ENCODE measurements around the gene IGHMBP2.

IGHMBP2 gene

DNA sequence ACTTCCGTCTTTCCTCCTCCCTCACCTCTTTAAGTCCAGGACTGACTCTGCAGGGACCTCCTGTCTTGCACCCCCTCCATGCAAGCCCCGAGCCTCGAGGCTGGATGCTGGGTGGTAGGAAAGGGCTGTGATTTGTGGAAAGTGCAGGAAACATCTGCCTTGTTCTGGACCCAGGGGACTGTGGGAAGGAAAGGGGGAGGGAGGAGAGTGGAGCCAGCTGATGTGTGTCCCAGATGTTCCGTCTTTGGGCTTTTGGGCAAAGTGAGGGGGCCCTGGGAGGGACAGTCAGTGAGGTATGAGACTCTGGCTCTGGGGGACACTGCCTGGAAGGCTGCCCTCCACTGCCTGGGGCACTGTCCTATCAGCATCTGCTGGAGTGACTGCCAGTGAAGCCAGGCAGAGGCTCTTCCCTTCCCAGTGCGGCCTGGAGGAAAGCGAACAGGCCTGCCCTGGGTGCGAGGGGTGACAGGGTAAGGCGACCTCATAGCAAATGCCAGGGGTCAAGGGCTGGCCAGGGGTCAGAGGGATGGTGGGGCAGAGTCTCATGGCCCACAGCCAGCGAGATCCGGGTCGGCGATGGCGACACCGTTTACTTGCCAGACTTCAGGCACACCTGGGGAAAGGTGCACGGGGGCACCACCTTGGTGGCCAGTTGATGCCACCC, 75.4 kb downstream of the IGHMBP2 start:
- Histone ChIP-seq H3K9ac (ENCODE audit: low read length) (no peak overlapping the region), H2AK5ac (ENCODE audit: low read length, severe bottlenecking) (no peak overlapping the region), H3K4me2 (ENCODE audit: low read length, poor library complexity, severe bottlenecking) (no peak overlapping the region), H3K9me3 (ENCODE audit: control insufficient read depth, low read length) (peaks cover 3% of the 10 kb centered on the region), H2BK15ac (ENCODE audit: low read depth, poor library complexity, severe bottlenecking) (no peak overlapping the region), H3K23ac (ENCODE audit: low read length in 2 of 2) (no peak overlapping the region), H3K14ac (ENCODE audit: low read length in 2 of 2) (no peak overlapping the region), H2BK120ac (ENCODE audit: low read depth, low read length) (no peak overlapping the region), H3K27ac (ENCODE audit: low read length, poor library complexity, severe bottlenecking) (no peak overlapping the region), H3K4ac (ENCODE audit: low read depth in 1 of 2, low read length in 2 of 2) (no peak overlapping the region), H3K4me3 (ENCODE audit: insufficient read depth in 1 of 2, low read depth in 1 of 2, low read length in 2 of 2) (no peak overlapping the region), H3K79me1 (replicated peaks; ENCODE audit: low read length, poor library complexity, severe bottlenecking) (no peaks in the 10 kb centered on the region), H2AFZ (ENCODE audit: low read depth, low read length) (no peak overlapping the region), H3K36me3 (ENCODE audit: control insufficient read depth in 1 of 2, insufficient read depth in 2 of 2, low read depth in 1 of 2, low read length in 2 of 2) (no peaks in the 10 kb centered on the region), H3K27me3 (ENCODE audit: control insufficient read depth in 1 of 2, insufficient read depth in 1 of 2, low read length in 2 of 2) (peaks cover 29 to 51% of the 10 kb centered on the region in 2 experiments), H3K4me1 (ENCODE audit: control insufficient read depth, insufficient read depth, low read depth, low read length) (no peaks in the 10 kb centered on the region), H3K18ac (ENCODE audit: low read depth in 1 of 2, low read length in 2 of 2) (no peak overlapping the region), H4K91ac (ENCODE audit: low read length) (no peak overlapping the region), H2BK5ac (ENCODE audit: low read depth, low read length, poor library complexity, severe bottlenecking) (no peak overlapping the region), H2BK12ac (ENCODE audit: low read length in 2 of 2) (no peak overlapping the region), H4K8ac (ENCODE audit: low read length) (no peak overlapping the region)
- 82% methylated on average over 14 of the region's 15 CpGs for WGBS
- no peak for DNase-seq

DNA sequence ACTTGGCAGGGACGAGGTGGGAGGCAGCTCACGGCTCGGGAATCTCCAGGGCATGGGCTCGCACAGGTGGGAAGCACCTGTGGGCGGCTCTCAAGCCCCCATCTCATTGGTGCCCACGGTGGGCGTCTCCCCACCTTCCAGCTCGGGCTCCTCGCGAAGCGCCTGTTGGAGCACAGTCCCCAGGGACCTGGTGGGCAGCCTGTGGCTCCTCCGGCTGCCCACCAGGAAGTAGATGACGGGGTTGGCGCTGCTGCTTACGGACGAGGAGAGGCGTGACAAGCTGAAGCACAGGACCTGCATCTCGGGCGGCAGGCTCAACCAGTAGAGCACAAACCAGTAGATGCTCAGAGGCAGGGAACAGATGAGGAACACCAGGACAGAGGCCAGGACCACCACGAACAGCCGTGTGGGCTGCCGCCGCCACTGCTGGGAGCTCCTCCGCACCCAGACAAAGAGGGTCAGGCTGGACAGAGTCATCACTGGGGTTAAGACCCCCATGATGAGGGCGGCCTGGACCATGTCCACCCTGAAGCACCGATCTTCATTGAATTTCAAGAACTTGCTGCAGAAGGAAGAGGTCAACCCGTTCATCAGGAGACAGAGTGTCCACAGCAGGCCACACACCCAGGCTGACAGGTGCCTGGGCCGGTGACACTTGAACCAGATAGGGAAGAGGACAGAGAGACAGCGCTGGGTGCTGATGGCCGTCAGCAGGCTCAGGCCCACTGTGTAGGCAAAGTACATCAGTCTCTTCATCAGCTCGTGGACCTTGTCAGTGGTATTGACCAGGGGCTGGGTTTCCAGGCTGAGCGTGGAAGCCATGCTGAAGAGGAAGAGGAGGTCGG, 76.5 kb downstream of the IGHMBP2 start:
- WGBS, result 88% methylated on average over 33 of the region's 33 CpGs

DNA sequence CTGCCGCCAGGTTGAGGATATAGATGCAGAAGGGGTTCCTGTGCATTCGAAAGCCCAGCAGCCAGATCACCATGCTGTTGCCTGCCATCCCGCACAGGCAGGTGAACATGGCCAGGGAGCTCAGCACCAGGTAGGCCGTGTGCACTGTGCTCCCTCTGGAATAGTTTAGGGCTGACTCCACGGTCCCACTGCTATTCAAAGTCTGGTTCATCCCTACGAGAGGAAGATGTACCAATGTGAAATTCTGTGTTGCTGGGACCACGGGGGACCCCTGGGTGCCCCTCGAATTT, 77.0 kb downstream of the IGHMBP2 start, which contains the start of gene MRGPRD:
MRGPRD (minus strand) TSS at position 211 of the 290 bp plus-strand sequence; CDS start at position 211, 0 bp downstream.
- Histone ChIP-seq H2BK120ac (ENCODE audit: low read depth, low read length) (no peak within 1 kb of the TSS), H2AFZ (ENCODE audit: low read depth, low read length) (no peak within 1 kb of the TSS), H3K27ac (ENCODE audit: low read length, poor library complexity, severe bottlenecking) (no peak within 1 kb of the TSS), H3K4me3 (ENCODE audit: insufficient read depth in 1 of 2, low read depth in 1 of 2, low read length in 2 of 2) (no peak within 1 kb of the TSS), H3K18ac (ENCODE audit: low read depth in 1 of 2, low read length in 2 of 2) (no peak within 1 kb of the TSS), H3K79me1 (replicated peaks; ENCODE audit: low read length, poor library complexity, severe bottlenecking) (no peaks in the 10 kb centered on the region), H3K23ac (ENCODE audit: low read length in 2 of 2) (no peak within 1 kb of the TSS), H4K91ac (ENCODE audit: low read length) (peak within 1 kb of the TSS; percentile 18), H2BK15ac (ENCODE audit: low read depth, poor library complexity, severe bottlenecking) (no peak within 1 kb of the TSS), H3K9me3 (ENCODE audit: control insufficient read depth, low read length) (peaks cover 3% of the 10 kb centered on the region), H3K4me1 (ENCODE audit: control insufficient read depth, insufficient read depth, low read depth, low read length) (no peaks in the 10 kb centered on the region), H3K27me3 (ENCODE audit: control insufficient read depth in 1 of 2, insufficient read depth in 1 of 2, low read length in 2 of 2) (peaks cover 29 to 56% of the 10 kb centered on the region in 2 experiments), H3K36me3 (ENCODE audit: control insufficient read depth in 1 of 2, insufficient read depth in 2 of 2, low read depth in 1 of 2, low read length in 2 of 2) (no peaks in the 10 kb centered on the region), H3K4ac (ENCODE audit: low read depth in 1 of 2, low read length in 2 of 2) (no peak within 1 kb of the TSS), H3K14ac (ENCODE audit: low read length in 2 of 2) (no peak within 1 kb of the TSS), H2BK12ac (ENCODE audit: low read length in 2 of 2) (no peak within 1 kb of the TSS), H2BK5ac (ENCODE audit: low read depth, low read length, poor library complexity, severe bottlenecking) (no peak within 1 kb of the TSS), H3K4me2 (ENCODE audit: low read length, poor library complexity, severe bottlenecking) (no peak within 1 kb of the TSS), H4K8ac (ENCODE audit: low read length) (no peak within 1 kb of the TSS), H3K9ac (ENCODE audit: low read length) (no peak within 1 kb of the TSS), H2AK5ac (ENCODE audit: low read length, severe bottlenecking) (no peak within 1 kb of the TSS)
- DNase-seq, result no peak
- WGBS, result 71% methylated on average over 8 of the region's 8 CpGs

More for the DNA sequence above, 76.5 kb downstream of the IGHMBP2 start:
- no peak overlapping the region for H2AFZ ChIP-seq (ENCODE audit: low read depth, low read length)
- H3K4me3 ChIP-seq (ENCODE audit: insufficient read depth in 1 of 2, low read depth in 1 of 2, low read length in 2 of 2), result no peak overlapping the region
- peak overlapping the region; percentile 18 for H4K91ac ChIP-seq (ENCODE audit: low read length)
- H2BK5ac ChIP-seq (ENCODE audit: low read depth, low read length, poor library complexity, severe bottlenecking), result no peak overlapping the region
- no peak for DNase-seq
- no peak overlapping the region for H3K18ac ChIP-seq (ENCODE audit: low read depth in 1 of 2, low read length in 2 of 2)
- H3K14ac ChIP-seq (ENCODE audit: low read length in 2 of 2), result no peak overlapping the region
- H3K9me3 ChIP-seq (ENCODE audit: control insufficient read depth, low read length), result peaks cover 3% of the 10 kb centered on the region
- no peaks in the 10 kb centered on the region for H3K4me1 ChIP-seq (ENCODE audit: control insufficient read depth, insufficient read depth, low read depth, low read length)
- H3K4me2 ChIP-seq (ENCODE audit: low read length, poor library complexity, severe bottlenecking), result no peak overlapping the region
- H3K4ac ChIP-seq (ENCODE audit: low read depth in 1 of 2, low read length in 2 of 2), result no peak overlapping the region
- H2BK12ac ChIP-seq (ENCODE audit: low read length in 2 of 2), result no peak overlapping the region
- no peak overlapping the region for H2AK5ac ChIP-seq (ENCODE audit: low read length, severe bottlenecking)
- H3K36me3 ChIP-seq (ENCODE audit: control insufficient read depth in 1 of 2, insufficient read depth in 2 of 2, low read depth in 1 of 2, low read length in 2 of 2), result no peaks in the 10 kb centered on the region
- no peak overlapping the region for H3K27ac ChIP-seq (ENCODE audit: low read length, poor library complexity, severe bottlenecking)
- H4K8ac ChIP-seq (ENCODE audit: low read length), result no peak overlapping the region
- H3K27me3 ChIP-seq (ENCODE audit: control insufficient read depth in 1 of 2, insufficient read depth in 1 of 2, low read length in 2 of 2), result peaks cover 29 to 56% of the 10 kb centered on the region in 2 experiments
- no peak overlapping the region for H2BK15ac ChIP-seq (ENCODE audit: low read depth, poor library complexity, severe bottlenecking)
- no peaks in the 10 kb centered on the region for H3K79me1 ChIP-seq (replicated peaks; ENCODE audit: low read length, poor library complexity, severe bottlenecking)
- H3K23ac ChIP-seq (ENCODE audit: low read length in 2 of 2), result no peak overlapping the region
- no peak overlapping the region for H2BK120ac ChIP-seq (ENCODE audit: low read depth, low read length)
- no peak overlapping the region for H3K9ac ChIP-seq (ENCODE audit: low read length)

DNA sequence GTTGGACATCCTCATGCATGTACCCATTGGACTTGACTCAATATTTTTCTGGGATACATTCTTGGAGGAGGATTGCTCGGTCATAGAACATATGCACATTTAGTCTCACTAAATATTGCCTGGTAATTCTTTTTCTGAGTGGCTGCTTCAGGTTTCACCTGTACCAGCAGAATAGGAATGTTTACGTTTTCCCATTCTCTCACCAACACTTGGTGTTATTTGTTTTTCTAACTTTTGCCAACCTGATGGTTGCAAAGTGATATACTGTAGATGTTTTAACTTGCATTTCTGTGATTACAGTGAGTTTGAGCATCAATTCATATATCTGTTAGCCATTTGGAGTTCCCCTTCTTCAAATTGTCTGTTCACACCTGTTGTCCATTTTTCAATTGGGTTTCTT, 78.4 kb downstream of the IGHMBP2 start:
- Histone ChIP-seq H3K79me1 (replicated peaks; ENCODE audit: low read length, poor library complexity, severe bottlenecking) (no peaks in the 10 kb centered on the region), H2AFZ (ENCODE audit: low read depth, low read length) (no peak overlapping the region), H3K27me3 (ENCODE audit: control insufficient read depth in 1 of 2, insufficient read depth in 1 of 2, low read length in 2 of 2) (peaks cover 30 to 56% of the 10 kb centered on the region in 2 experiments), H3K4me1 (ENCODE audit: control insufficient read depth, insufficient read depth, low read depth, low read length) (no peaks in the 10 kb centered on the region), H3K4me2 (ENCODE audit: low read length, poor library complexity, severe bottlenecking) (no peak overlapping the region), H4K91ac (ENCODE audit: low read length) (no peak overlapping the region), H3K36me3 (ENCODE audit: control insufficient read depth in 1 of 2, insufficient read depth in 2 of 2, low read depth in 1 of 2, low read length in 2 of 2) (no peaks in the 10 kb centered on the region), H3K4ac (ENCODE audit: low read depth in 1 of 2, low read length in 2 of 2) (no peak overlapping the region), H3K18ac (ENCODE audit: low read depth in 1 of 2, low read length in 2 of 2) (no peak overlapping the region), H2BK5ac (ENCODE audit: low read depth, low read length, poor library complexity, severe bottlenecking) (no peak overlapping the region), H3K4me3 (ENCODE audit: insufficient read depth in 1 of 2, low read depth in 1 of 2, low read length in 2 of 2) (no peak overlapping the region), H2AK5ac (ENCODE audit: low read length, severe bottlenecking) (no peak overlapping the region), H2BK120ac (ENCODE audit: low read depth, low read length) (no peak overlapping the region), H3K27ac (ENCODE audit: low read length, poor library complexity, severe bottlenecking) (no peak overlapping the region), H3K14ac (ENCODE audit: low read length in 2 of 2) (no peak overlapping the region), H2BK15ac (ENCODE audit: low read depth, poor library complexity, severe bottlenecking) (no peak overlapping the region), H3K9ac (ENCODE audit: low read length) (no peak overlapping the region), H4K8ac (ENCODE audit: low read length) (no peak overlapping the region), H3K23ac (ENCODE audit: low read length in 2 of 2) (no peak overlapping the region), H2BK12ac (ENCODE audit: low read length in 2 of 2) (no peak overlapping the region), H3K9me3 (ENCODE audit: control insufficient read depth, low read length) (peaks cover 3% of the 10 kb centered on the region)
- 71% methylated on average over 1 of the region's 2 CpGs for WGBS
- no peak for DNase-seq
